IPS-11a (cell line): ENCODE measurements around the gene STK11IP.

Experiments
- H3K4me3 ChIP-seq: one replicate; pipeline ENCODE4 v1.5.1; 2013; ENCODE audit warnings: low read depth, low read length, control low read depth

The STK11IP gene

GRCh38 chr2:219631904-219632759, 34.5 kb downstream of the STK11IP start:
- H3K4me3 ChIP-seq: no peak overlapping the region

- no peak overlapping the region for H3K4me3 ChIP-seq
These were observed 35.1 kb downstream of the STK11IP start for GRCh38 chr2:219632760-219633105.

DNA sequence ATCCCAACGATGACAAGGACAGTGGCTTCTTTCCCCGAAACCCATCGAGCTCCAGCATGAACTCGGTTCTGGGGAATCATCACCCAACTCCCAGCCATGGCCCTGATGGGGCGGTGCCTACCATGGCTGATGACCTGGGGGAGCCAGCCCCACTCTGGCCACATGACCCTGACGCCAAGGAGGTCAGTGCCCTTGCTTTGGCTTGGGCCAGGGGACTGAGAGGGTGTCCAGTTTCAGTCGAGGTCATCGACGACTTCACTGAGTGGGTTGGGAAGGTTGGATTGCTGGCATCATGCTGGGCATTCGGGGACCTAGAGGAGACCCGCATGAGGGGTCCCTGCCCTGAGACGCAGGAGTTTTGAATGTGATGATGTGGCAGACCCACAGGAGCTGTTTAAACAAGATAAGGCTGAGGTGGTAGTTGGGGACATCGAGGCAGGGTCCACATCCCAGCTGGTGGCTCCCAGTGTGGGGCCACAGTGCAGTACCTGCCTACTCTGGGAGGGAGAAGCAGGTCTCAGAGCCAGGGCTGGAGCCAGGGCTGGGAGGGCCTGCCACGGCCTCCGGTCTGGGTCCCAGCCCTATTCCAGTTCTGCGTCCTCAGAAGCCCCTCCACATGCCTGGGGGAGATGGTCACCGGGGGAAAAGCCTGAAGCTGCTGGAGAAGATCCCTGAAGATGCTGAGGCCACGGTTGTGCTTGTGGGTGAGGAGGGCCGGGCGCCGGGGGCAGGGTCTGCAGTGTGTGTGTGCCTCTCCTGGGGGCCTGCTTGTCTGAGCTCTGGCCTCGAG, 35.8 kb downstream of the STK11IP start:
- H3K4me3 ChIP-seq: no peak overlapping the region

DNA sequence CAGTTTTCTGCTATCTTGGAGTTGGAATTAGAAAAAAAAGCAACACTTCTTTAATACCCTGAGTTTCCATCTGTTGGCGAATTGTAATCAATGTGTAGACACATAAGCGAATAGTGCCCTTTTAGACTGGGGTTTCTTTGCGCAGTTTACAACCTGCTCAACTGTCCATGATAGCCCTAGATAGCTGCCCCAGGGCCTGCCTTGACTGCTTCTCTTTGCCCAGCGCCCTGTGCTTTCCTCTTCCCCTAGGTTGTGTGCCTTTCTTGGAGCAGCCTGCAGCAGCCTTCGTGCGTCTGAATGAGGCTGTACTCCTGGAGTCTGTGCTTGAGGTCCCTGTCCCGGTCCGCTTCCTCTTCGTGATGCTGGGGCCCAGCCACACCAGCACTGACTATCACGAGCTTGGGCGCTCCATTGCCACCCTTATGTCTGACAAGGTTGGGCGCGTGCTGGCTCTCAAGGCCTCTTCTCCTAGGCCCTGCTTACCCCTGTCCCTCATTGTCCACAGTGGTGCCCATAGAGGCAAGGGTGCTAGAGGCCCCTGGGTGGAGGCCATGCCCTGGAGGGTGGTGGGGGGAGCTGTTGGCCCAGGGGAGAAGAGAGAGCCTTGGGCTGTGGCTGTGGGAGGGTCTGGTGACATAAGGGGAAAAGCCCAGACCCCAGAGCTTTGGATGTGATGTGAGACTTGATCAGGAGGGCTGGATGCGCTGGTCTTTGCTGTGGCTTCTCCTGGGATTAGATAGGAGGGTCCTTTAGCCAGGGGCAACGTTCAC, 36.7 kb downstream of the STK11IP start:
- no peak overlapping the region for H3K4me3 ChIP-seq

DNA sequence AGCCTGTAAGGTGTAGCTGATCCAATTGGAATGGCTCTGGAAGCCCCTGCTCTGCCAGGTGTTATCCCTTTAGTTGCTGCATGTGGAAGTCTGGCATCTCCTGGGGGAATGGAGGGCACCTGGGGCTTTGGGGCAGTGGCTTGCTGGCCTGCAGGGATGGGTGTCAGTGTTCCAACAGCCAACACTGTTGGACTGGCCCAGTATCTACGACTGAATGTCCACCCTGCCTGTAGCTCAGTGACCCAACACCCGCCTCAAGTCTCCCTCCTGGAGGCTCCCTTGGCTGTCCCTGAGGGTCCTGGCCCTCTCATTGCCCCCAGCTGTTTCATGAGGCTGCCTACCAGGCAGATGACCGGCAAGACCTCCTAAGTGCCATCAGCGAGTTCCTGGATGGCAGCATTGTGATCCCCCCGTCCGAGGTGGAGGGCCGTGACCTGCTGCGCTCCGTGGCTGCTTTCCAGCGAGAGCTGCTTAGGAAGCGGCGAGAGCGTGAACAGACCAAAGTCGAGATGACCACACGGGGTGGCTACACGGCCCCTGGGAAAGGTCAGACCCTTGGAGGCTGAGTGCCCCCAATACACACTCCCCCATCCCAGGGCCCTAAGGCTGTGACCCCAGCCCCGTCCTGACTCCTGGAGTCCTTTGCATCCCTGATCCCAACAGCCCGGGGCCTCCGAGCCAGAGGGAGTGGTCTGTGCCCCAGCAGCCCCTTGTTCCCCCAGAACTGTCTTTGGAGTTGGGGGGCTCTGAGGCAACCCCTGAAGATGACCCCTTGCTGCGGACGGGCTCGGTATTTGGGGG, 37.5 kb downstream of the STK11IP start:
- H3K4me3 ChIP-seq: no peak overlapping the region

DNA sequence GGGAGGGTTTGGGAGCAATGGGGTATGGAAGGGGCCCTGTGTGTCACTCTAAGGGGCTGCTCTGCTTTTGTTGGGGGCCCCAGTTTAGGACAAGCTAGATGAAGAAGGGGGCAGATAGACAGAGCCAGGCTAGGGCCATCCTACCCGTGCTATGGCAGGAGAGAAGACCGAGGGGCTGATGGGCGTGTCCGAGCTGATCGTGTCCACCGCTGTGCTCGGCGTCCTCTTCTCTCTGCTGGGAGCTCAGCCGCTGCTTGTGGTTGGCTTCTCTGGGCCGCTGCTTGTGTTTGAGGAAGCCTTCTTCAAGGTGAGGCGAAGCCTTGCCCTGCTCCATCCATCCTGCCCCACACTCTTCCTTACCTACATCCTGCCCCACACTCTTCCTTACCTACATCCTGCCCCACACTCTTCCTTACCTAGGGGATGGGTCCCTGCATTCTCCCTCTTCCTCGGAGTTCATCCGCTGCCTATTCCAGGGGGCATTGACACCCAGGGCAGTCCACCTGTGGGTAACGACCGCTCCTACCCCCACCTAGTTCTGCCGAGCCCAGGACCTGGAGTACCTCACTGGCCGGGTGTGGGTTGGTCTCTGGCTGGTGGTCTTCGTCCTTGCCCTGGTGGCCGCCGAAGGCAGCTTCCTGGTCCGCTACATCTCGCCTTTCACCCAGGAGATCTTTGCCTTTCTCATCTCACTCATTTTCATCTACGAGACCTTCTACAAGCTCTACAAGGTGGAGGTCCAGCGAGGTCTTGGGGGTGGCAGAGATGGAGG, 38.7 kb downstream of the STK11IP start:
- H3K4me3 ChIP-seq: no peak overlapping the region

- no peak overlapping the region for H3K4me3 ChIP-seq
These were observed 39.5 kb downstream of the STK11IP start for GRCh38 chr2:219636941-219637841.

DNA sequence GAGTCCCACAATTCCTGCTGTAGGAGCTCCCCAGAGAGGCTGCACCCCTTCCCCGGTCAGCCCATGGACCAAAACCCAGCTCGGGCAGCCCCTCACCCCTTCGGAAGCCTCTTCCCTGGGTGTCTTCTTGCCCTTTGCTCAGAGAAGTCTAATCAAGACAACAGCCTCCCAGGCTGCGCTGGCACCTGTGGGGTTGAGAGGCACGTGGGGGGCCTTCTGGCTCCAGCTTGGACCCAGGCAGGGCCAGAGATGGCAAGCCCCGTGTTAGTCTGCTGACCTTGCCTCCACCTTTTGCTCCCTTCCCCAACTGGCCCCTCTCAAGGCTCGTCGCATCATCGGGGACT, 40.2 kb downstream of the STK11IP start:
- no peak overlapping the region for H3K4me3 ChIP-seq

DNA sequence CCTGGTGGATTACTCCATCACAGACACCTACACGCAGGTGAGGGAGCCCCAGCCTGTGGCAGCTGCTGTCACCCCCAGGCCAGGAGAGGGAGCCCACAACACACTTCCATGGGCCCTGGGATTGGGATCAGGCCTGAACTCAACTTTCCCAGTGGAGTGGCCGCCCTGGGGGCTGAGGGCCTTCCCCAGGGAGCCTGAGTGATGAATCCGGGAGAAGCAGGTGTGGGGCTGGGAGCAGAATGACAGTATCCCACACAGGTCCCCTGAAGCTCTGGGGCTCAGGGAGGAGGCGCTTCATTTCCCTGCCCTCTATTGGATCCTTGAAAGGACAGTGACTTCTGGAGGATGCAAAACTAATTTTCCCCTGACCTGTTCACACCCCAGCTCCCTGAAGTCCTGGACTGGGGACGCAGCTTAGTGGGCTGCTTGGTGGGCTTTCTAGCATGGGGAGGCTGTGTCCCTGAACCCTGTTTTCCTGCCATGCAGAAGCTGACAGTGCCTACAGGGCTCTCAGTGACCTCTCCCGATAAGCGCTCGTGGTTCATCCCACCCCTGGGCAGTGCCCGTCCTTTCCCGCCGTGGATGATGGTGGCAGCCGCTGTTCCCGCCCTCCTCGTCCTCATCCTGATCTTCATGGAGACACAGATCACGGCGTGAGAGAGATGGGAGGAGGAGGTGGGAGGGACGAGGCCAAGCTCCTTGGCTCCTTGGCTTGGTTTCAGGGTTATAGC, 40.7 kb downstream of the STK11IP start:
- no peak overlapping the region for H3K4me3 ChIP-seq

- H3K4me3 ChIP-seq: no peak overlapping the region
These were observed 41.5 kb downstream of the STK11IP start for GRCh38 chr2:219638948-219639755.

- H3K4me3 ChIP-seq: no peak overlapping the region
These were observed 43.9 kb downstream of the STK11IP start for GRCh38 chr2:219641390-219642068.

GRCh38 chr2:219642069-219642454, 44.4 kb downstream of the STK11IP start:
- H3K4me3 ChIP-seq: no peak overlapping the region

GRCh38 chr2:219642465-219643083, 44.9 kb downstream of the STK11IP start:
- no peak overlapping the region for H3K4me3 ChIP-seq

- H3K4me3 ChIP-seq: no peak overlapping the region
These were observed 45.4 kb downstream of the STK11IP start for GRCh38 chr2:219643084-219643473.

DNA sequence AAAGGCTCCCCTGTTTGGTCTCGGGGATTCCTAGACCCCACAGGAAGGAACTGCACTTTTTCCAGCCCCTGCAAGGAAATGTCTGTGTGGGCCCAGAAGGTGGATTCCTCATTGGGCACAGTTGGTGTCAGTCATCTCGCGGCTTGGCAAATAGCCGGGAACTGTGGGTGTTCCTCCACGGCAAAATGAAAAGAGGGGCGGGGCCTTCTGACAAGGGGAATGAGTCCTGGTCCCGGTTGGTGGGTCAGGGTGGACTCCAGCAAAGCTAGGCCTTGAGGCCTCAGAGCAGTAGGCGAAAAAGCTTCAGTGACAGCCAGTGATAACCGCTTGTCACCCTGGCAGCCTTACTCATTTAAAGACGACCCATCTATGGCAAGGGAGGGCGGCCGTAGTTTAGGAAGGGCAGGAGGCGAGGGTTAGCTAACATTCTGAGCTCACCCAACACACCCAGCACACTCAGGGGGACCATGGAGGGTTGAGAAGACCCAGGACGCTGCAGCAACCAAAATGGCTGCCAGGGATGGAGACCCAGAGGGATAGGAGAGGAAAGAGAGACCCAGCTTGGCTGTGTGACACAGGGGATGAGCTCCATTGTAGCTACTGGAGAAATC, 46.2 kb downstream of the STK11IP start:
- no peak overlapping the region for H3K4me3 ChIP-seq

DNA sequence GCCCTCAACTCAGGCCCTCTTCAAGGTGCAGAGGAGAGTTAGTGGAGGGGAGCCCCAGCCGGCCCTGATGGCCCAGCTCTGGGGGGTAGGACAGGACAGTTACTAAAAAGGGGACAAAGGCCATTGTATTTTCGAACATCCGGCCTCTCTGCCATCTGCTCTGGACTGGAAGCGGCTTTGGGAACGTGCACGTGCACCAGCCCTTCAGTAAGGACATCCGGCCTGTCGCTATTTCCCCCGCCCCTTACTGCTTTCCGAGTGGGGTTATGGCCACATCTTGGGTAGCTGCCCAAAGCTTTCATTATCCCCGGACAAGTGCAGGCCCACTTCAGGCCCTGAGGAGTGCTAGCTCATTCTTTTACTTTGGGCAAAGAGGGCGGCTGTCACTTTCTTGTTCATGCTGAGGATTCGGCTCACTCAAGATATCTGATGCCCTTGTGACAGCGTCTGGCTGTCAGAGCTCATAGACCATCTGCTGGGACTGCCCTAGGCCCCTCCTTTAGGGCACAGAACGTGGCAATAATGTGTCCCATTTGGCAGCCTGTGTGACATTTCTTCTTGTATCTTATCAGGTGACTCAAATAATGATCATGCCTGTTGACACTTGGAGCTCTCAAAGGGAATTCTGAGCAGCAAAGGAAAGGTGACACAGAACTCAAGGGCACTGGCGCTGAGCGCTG, 47.3 kb downstream of the STK11IP start:
- no peak overlapping the region for H3K4me3 ChIP-seq
